CD4-positive, alpha-beta T cell (primary cell): Measurements from ENCODE around the gene MACROD2. TPM values are rescaled to one million over a fixed set of nuclear protein-coding genes. Genes with fewer than 3 reads are reported as not detected.

Experiments used
- ATAC-seq: fragments of 200-7000 bp; cut with Tn5 transposase; one replicate; pipeline ENCODE4 v1.10.0; 2022; ENCODE audit warnings: mild to moderate bottlenecking; ENCODE audit not compliant: poor library complexity
- CTCF ChIA-PET: fragments of 350-600 bp; sonication (Branson Sonifier 250); formaldehyde crosslinking; loops from one replicate; lab custom pipeline; 2021; ENCODE audit warnings: antibody characterized with exemption, inconsistent platforms; lab: Charles Lee
- POLR2A ChIA-PET: fragments of 350-600 bp; sonication (Branson Sonifier 250); formaldehyde crosslinking; loops from one replicate; lab custom pipeline; 2021; ENCODE audit warnings: antibody characterized with exemption, inconsistent platforms; lab: Charles Lee
- DNase-seq, 14 experiments: peaks; one replicate each; pipeline ENCODE4 v3.0.0-alpha.2; 2013 to 2020; ENCODE audit warnings: mixed read lengths in 2 of 14
- H3K27ac ChIP-seq, 2 donors: one replicate each; pipeline versions ENCODE4 v1.5.1 to v1.7.0; 2013; ENCODE audit warnings: low read length in 2 of 2, low read depth in 1 of 2, mild to moderate bottlenecking in 1 of 2
- H3K27me3 ChIP-seq, 2 experiments: 1 replicate in 1 of 2; 2 replicates in 1 of 2; pipeline versions ENCODE4 v1.6.1 to v1.7.0; 2013; ENCODE audit warnings: low read length in 2 of 2, control low read depth in 1 of 2, mild to moderate bottlenecking in 1 of 2, moderate library complexity in 1 of 2; ENCODE audit not compliant: insufficient read depth in 2 of 2, control insufficient read depth in 1 of 2
- H3K36me3 ChIP-seq: one replicate; pipeline ENCODE4 v1.6.1; 2013; ENCODE audit warnings: low read length, control low read depth; ENCODE audit not compliant: insufficient read depth
- H3K4me1 ChIP-seq: one replicate; pipeline ENCODE4 v1.6.1; 2013; ENCODE audit warnings: low read length, control low read depth; ENCODE audit not compliant: insufficient read depth
- H3K4me3 ChIP-seq: one replicate; pipeline ENCODE4 v1.5.1; 2013; ENCODE audit warnings: mild to moderate bottlenecking, low read length, moderate library complexity
- H3K9me3 ChIP-seq, 2 experiments: 1 replicate in 1 of 2; 2 replicates in 1 of 2; pipeline versions ENCODE4 v1.6.1 to v1.7.0; 2013; ENCODE audit warnings: low read length in 2 of 2, mild to moderate bottlenecking in 2 of 2, control low read depth in 1 of 2, moderate library complexity in 1 of 2; ENCODE audit not compliant: control insufficient read depth in 1 of 2, insufficient read depth in 1 of 2
- H3K27ac Mint-ChIP-seq: one replicate; pipeline ENCODE4 v1.8.0; 2020; ENCODE audit warnings: mixed read lengths
- H3K27me3 Mint-ChIP-seq: one replicate; pipeline ENCODE4 v1.8.0; 2021; ENCODE audit warnings: mixed read lengths
- H3K36me3 Mint-ChIP-seq: one replicate; pipeline ENCODE4 v1.8.0; 2021; ENCODE audit warnings: low read depth, mixed read lengths
- H3K4me1 Mint-ChIP-seq: one replicate; pipeline ENCODE4 v1.8.0; 2021; ENCODE audit warnings: low read depth, mixed read lengths
- H3K4me3 Mint-ChIP-seq: one replicate; pipeline ENCODE4 v1.8.0; 2020; ENCODE audit warnings: mild to moderate bottlenecking, mixed read lengths
- H3K9me3 Mint-ChIP-seq: one replicate; pipeline ENCODE4 v1.8.0; 2020; ENCODE audit warnings: mixed read lengths
- intact Hi-C, 2 experiments: fragments of 100-400 bp; cut with DNase I in 1 of 2; cut with micrococcal nuclease in 1 of 2; formaldehyde crosslinking; loops; one replicate each; pipeline versions ENCODE4 v1.15.1 to v1.9.0; 2023 to 2025; cut with DNase I, micrococcal nuclease
- total RNA-seq, 174 experiments: library from RNA in 2 of 174; stranded (reverse) in 2 of 174; gene quantifications; one replicate each; pipeline ENCODE4 v1.2.3 and lab custom pipeline; 2021 to 2026
- TF ChIP-seq, protein P1 (sequence below): fragments of 200-600 bp; IDR thresholded peaks from one replicate; pipeline ENCODE4 v1.8.0; 2022; ENCODE audit warnings: antibody characterized with exemption, mild to moderate bottlenecking

MACROD2 gene
- total RNA-seq, 2 experiments from 2014 or later, result not detected

DNA sequence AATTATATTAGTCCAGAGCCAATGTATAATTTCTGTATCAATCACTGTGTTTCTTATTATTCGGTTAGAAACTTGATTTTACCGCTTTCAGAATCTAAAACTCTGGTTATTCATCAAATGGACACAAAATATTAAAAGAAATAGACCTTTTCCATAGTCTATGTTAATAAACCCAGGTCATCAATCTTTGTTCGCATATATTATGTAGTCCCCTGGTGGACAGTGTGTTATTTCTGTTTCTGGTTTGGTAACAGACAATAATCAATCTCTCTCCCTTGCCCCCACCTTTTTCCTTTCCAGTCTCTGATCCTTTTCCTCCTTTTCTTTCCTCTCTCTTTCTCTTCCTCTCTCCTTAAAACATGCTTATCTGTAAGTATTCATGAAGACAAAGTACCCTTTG is 203.1 kb downstream of the MACROD2 start:
- intact Hi-C loops, result no loop called here
- TF ChIP-seq, protein P1, sequence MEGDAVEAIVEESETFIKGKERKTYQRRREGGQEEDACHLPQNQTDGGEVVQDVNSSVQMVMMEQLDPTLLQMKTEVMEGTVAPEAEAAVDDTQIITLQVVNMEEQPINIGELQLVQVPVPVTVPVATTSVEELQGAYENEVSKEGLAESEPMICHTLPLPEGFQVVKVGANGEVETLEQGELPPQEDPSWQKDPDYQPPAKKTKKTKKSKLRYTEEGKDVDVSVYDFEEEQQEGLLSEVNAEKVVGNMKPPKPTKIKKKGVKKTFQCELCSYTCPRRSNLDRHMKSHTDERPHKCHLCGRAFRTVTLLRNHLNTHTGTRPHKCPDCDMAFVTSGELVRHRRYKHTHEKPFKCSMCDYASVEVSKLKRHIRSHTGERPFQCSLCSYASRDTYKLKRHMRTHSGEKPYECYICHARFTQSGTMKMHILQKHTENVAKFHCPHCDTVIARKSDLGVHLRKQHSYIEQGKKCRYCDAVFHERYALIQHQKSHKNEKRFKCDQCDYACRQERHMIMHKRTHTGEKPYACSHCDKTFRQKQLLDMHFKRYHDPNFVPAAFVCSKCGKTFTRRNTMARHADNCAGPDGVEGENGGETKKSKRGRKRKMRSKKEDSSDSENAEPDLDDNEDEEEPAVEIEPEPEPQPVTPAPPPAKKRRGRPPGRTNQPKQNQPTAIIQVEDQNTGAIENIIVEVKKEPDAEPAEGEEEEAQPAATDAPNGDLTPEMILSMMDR, result no peak
- Mint-ChIP-seq H3K27me3 (no peaks in the 10 kb centered on the region), H3K4me3 (no peak overlapping the region), H3K36me3 (no peaks in the 10 kb centered on the region), H3K9me3 (peaks cover 12% of the 10 kb centered on the region), H3K27ac (no peak overlapping the region), H3K4me1 (no peaks in the 10 kb centered on the region)
- Histone ChIP-seq H3K4me3 (no peak overlapping the region), H3K36me3 (no peaks in the 10 kb centered on the region), H3K27me3 (no peaks in the 10 kb centered on the region), H3K4me1 (no peaks in the 10 kb centered on the region), H3K27ac (no peak overlapping the region), H3K9me3 (peaks cover 0 to 9% of the 10 kb centered on the region in 2 experiments)
- ChIA-PET CTCF (no interaction called here), POLR2A (no interaction called here)
- ATAC-seq, result no peak
- no peak for DNase-seq

DNA sequence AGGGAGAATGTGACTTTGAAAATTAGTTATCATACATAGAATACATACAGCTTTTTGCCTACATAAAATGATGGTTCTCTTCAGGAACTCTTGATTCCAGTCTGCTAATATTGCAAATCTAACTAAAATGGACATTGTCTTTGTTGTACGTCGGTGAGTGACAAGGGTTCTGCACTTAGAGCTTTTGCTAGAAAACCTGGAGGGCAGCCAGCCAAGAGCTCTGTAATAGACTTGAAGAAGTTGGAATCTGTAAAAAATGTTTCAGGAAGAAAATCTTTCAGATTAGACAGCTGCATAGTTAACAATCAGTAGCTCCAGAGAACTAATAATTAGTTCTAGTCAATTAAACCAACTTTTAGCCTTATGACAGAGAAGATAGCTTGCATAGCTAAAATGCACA is 203.8 kb downstream of the MACROD2 start:
- Mint-ChIP-seq H3K9me3 (peaks cover 15% of the 10 kb centered on the region), H3K27ac (no peak overlapping the region), H3K4me1 (no peaks in the 10 kb centered on the region), H3K36me3 (no peaks in the 10 kb centered on the region), H3K27me3 (no peaks in the 10 kb centered on the region), H3K4me3 (no peak overlapping the region)
- intact Hi-C loops, result no loop called here
- CTCF ChIA-PET, result no interaction called here
- Histone ChIP-seq H3K27me3 (no peaks in the 10 kb centered on the region), H3K4me1 (no peaks in the 10 kb centered on the region), H3K27ac (no peak overlapping the region), H3K4me3 (no peak overlapping the region), H3K9me3 (peaks cover 0 to 16% of the 10 kb centered on the region in 2 experiments), H3K36me3 (no peaks in the 10 kb centered on the region)
- POLR2A ChIA-PET, result no interaction called here
- ATAC-seq, result no peak
- TF ChIP-seq, protein P1, result no peak
- DNase-seq, result no peak

GRCh38 chr20:14203657-14204056 is 208.3 kb downstream of the MACROD2 start:
- Mint-ChIP-seq H3K4me1 (no peaks in the 10 kb centered on the region), H3K27ac (no peak overlapping the region), H3K27me3 (no peaks in the 10 kb centered on the region), H3K36me3 (no peaks in the 10 kb centered on the region), H3K4me3 (no peak overlapping the region), H3K9me3 (peaks cover 14% of the 10 kb centered on the region)
- DNase-seq (no peak), ATAC-seq (no peak)
- POLR2A ChIA-PET, result no interaction called here
- CTCF ChIA-PET, result no interaction called here
- TF ChIP-seq, protein P1, result no peak
- Histone ChIP-seq H3K27me3 (no peaks in the 10 kb centered on the region), H3K27ac (no peak overlapping the region), H3K4me3 (no peak overlapping the region), H3K36me3 (no peaks in the 10 kb centered on the region), H3K9me3 (peaks cover 0 to 7% of the 10 kb centered on the region in 2 experiments), H3K4me1 (no peaks in the 10 kb centered on the region)
- intact Hi-C loops, result no loop called here
